HG03025 (cell line): Measurements from ENCODE around the gene DGKD.

Experiments
- ATAC-seq: cut with Tn5 transposase; IDR thresholded peaks from one replicate; pipeline ENCODE4 v1.9.1; 2021; ENCODE audit warnings: mild to moderate bottlenecking, moderate library complexity; ENCODE audit not compliant: unreplicated experiment, low FRiP score

Gene DGKD

GRCh38 chr2:233469261-233470010, 115.1 kb downstream of the DGKD start:
- no peak for ATAC-seq

DNA sequence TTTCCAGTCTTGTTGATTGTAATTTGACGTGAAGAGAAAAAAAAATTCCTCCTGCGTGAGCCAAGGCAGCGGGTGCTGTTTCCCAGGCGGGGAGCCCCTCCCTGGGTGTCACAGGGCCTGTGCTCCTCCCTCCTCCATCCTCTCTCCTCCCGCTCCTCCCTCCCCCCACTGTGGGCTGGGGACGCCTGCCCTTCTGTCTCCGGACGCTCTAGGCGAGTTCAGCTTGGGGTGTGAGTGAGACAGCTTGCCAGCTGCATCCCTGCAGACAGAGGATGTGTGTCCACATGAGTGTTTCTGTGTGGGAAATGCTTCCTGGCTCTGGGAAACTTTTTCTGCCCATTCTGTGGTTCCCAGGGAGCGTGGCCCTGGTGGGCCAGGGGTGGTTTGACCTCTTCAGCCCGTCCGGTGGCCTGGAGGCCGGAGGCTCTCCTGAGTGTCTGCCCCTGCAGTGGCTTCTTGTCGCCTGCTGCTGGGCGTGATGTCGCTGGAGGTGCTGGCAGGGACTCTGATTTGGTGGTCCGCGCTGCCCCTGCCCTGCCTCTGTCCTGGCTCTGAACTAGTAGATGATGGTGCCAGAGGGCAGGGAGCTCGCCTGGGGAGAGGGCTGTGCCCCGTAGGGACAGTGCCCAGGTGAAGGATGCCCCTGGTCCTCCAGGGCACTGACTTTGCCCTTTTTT, 115.9 kb downstream of the DGKD start:
- ATAC-seq: no peak

- no peak for ATAC-seq
Measured at GRCh38 chr2:233470839-233471238, 116.5 kb downstream of the DGKD start.

GRCh38 chr2:233471291-233472035, 117.2 kb downstream of the DGKD start:
- ATAC-seq: no peak

DNA sequence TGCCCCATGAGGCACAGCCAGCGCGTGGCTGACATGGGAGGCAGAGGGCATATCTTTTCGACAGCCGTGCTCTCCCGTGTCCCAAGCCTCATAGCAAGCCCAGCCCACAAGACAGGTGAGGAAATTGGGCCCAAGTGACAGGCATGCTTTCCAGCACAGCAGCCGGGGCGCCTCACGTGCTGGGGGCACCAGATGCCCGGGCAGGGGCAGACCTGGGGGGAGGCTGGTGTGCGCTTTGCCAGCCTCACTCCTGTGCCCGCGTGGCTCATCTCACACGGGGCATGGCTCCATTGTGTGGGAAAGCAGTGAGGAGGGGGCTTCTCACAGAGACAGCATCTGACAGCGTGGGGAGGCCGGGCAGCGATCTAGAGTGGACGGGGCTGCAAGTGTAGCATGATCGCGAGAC, 119.1 kb downstream of the DGKD start:
- ATAC-seq: no peak

- ATAC-seq: no peak
Measured at GRCh38 chr2:233473878-233474277, 119.6 kb downstream of the DGKD start.

DNA sequence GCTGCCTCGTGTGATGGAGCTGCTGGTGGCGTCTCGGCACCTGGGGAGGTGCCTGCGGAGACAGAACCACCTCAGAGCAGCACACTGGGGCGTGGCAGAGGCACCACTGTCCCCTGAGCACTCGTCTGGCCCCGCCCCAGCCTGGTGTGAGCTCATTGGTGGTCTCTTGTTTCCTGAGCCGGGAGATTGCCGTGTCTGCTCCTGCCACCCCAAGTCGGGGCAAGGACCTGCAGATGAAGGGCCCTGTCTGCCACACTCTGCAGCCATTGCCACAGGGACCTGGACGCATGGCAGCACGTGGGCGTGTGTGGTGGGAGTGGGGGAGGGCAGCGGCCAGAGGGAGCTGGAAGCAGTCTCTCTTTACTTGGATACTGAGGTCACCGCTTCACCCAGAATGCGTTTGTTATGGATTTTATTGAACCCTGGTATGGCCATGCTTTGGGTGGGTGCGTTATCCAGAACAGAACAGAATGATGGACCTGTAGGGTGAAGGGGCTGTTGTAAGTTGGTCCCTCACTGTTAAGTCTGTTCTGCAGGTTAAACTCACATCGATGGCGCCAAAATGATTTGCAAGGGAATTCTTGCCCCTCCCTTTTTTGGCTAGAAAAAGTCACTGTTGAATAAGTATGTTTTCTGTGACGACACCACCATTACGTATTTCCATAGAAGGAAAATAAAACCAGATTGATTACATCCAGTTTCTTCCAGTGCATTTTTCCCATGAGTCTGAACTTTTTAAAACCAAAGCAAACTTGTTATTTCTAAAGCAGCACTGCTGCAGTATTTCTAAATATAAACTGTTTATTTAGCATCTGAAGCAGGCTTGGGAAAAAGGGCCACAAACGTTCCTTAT, 120.2 kb downstream of the DGKD start:
- no peak for ATAC-seq

DNA sequence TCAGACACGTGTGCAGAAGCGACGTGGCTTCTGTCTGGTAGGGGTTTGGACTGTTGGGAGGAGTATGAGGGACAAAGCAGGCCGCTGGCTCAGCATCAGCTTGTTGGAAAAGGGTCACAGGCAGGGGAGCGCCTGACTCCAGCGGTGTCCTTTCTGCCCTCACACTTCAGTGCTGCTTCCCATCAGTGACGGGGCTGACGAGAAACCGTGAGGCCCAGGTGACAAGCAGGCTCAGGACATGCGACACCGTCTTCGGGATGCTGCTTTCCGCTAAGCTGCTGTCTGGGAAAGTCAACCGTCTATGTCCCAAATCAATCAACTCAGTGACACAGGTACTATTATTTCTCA, 121.7 kb downstream of the DGKD start:
- ATAC-seq: no peak

DNA sequence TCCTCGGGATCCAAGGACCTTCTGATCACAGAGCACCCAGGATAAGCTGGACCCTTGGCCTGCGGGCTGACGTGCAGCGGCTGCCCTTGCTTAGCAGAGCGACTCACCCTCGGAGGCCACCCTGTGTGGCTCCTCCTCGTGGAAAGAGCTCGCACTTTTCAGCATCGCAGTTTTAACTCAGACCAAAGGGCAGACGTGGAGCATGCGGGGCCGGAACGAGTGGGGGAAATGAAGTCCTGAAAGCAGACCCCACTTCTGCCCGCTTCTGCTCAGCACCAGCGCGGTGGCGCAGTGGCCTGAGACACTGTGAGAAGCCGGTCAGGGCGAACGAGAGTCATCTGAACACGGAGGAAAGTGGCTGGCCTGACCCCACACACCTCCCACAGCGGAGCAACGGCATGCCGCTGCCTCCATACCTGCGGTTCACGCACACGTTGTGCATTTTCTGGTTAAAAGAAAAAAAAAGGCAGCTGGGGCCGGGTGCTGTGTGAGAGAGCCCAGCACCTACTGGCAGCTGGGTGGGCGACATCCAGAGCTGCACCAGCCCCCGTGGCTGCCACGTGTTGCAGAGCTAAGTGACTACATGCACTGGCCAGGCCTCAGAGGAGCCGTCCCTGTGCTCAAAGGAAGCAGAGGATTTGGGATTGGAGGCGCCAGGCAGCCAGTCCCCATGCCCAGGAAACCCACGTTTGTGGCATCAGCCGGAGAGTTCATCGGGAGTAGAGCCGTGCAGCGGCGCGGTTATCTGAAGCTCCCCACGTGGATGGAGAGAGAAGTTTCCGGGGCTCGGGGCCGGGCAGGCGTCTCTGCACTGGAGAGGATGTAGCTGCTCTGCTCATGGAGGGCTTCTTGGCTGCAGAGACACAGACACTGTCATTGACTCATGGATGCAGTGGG, 122.6 kb downstream of the DGKD start:
- ATAC-seq: no peak

DNA sequence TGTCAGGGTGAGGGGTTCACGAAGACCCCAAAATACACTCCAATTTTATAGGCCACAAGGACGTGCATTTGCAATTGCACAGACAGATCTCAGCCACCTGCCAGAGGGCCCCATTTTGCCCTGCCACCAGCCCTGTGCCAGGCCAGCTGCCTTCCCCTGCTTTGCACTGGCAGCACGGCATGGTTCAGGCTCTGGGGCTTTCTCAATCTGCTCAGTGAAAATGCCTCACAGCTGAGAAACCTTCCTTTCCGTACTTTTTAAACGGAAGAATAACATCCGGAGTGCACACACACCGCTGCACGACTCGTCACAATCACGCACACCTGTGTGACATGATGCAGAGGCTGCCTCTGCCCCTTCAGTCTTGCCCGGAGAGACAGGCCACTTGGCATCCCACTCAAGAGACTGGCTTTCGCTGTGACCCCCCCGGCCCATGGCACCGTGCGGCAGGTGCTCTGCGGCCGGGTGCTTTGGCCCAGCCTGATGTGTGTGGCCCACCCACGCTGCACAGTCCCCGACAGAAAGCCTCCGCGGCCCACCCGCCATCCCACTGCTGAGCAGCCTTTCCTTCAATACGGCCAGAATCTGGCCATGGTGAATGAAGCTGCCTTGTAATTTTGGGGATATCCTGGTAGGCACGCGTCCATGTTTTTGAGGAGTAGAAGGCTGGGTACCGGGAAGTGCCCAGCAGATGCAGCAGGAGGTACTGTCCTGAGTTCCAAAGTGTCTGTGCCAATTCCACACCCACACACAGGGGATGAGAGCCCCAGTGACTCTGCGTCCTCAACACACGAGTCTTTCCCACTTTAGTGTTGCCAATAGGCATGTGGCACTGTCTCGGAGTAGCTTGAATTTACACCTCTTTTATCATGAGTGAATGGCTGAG, 123.5 kb downstream of the DGKD start:
- no peak for ATAC-seq

DNA sequence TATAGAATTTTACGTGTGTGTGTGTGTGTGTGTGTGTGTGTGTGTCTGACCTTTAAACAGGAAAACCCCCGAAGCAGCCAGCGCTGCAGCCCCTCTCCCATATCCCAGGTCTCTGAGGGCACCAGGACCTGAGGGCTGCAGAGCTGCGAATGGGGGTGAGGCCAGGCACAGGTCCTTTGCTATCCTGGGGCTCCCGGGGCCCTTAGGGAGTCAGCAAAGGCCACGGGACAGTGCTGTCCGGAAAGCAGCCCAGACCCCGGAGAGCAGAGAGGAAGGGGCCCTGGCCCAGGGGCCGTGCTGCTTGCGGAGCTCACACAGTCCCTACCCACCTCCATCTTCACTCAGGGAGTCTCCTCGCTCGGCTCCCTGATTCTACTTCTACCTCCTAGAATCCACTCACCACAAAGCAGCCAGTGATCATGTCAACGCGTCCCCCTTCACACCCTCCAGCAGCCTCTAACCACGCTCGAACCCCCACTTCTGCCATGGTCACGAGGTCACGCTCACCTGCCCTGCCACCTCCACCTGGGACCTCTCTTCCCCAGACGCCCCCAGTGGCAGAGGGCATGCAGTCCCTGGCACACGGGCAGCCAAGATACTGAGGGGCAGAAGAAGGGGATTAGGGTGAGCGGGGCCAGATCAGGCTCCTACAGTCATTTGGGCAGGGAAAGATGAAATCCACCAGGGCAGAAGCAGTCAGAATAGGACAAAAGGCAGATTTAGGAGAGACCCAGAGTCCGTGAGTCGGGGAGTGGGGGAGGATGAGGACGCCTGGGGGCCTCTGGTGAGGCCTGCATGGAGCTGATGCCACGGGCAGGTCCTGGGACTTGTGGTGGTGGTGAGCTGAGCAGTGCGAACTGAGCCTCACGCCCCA, 125.6 kb downstream of the DGKD start:
- ATAC-seq: no peak

GRCh38 chr2:233480490-233481202, 126.4 kb downstream of the DGKD start:
- ATAC-seq: no peak

- ATAC-seq: no peak
Measured at GRCh38 chr2:233481368-233482142, 127.3 kb downstream of the DGKD start.

DNA sequence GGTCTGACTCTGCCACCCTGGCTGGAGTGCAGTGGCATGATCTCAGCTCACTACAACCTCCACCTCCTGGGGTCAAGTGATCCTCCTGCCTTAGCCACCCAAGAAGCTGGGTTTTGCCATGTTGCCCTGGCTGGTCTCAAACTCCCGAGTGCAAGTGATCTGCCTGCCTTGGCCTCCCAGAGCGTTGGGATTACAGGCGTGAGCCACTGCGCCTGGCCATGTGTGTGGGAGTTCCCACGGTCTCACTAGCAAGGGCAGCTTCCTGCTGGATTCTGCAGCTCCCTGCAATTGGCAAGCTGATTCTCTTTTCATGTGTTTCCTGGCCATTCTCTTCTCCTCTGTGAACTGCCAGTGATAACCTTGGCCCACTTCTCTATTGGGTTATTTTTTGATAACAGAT, 128.3 kb downstream of the DGKD start:
- ATAC-seq: no peak

- no peak for ATAC-seq
Measured at GRCh38 chr2:233485726-233486125, 131.4 kb downstream of the DGKD start.

DNA sequence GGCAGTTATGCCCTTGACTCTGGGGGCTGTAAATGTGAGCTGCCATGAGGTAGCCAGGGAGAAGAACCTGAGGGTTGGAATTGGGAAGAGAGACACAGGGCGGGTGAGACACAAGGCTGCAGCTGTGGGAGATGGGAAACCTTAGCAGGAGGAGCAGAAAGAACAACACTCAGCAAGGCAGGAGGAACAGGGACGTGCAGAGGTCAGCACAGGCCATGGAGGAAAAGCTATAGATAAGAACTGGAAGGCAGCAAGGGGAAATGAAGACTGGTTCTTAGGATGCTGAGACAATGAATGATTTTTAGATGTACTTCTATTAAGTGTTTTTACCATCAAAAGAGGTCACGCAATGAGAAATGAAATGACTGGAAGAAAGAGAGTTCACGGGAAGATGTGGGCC, 132.1 kb downstream of the DGKD start:
- ATAC-seq: no peak
